GM18507 (cell line): ENCODE results near the gene TUNAR.

Source experiments
- DNase-seq: peaks from one replicate; pipeline ENCODE4 v3.0.0; 2011; ENCODE audit warnings: low read depth; ENCODE audit not compliant: insufficient read length; ENCODE audit errors: extremely low spot score
- FAIRE-seq: peaks from 2 replicates; lab custom pipeline; 2011; peaks lifted over from hg19 to GRCh38; lab: Jason Lieb, UNC

The TUNAR gene

DNA sequence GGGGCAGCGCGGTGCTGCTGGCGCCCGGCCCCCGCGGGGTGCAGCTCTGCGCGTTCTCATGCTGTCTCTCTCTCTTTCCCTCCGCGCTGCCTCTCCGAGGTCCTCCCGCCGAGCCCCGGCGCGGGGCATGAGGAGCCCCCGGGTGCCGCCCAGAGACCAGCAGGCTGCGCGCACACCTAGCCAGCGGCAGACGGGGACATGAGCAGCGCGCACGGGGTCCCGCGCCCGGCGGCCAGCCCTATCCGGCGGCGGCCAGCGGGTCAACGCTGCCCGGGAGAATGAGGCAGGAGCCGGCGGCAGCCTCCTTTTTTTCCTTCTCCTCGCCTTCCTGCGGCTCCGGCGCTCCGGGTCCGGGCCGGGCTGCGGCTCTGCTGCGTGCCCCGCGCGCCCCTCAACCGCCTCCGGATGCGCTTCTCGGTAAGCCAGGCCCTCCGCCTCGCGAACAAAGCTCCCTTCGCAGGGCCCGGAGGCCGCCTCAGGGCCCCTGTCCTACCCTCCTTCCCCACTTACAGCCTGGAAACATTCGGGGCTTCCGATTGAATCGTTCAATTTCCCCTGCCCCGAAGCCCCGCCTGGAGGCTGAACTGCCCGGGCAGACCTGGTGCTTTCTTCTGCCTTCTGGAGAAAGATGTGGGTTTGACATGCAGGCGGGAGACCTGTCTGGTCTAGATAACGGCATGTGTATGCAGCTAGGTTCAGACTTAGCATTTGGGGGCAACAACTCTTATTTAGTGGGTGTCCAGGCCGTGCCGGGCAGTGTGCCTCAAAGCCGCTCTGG lies at the start of gene TUNAR:
TUNAR (plus strand) TSS at position 72 of the 778 bp plus-strand sequence.
- FAIRE-seq (no peak), DNase-seq (no peak)

DNA sequence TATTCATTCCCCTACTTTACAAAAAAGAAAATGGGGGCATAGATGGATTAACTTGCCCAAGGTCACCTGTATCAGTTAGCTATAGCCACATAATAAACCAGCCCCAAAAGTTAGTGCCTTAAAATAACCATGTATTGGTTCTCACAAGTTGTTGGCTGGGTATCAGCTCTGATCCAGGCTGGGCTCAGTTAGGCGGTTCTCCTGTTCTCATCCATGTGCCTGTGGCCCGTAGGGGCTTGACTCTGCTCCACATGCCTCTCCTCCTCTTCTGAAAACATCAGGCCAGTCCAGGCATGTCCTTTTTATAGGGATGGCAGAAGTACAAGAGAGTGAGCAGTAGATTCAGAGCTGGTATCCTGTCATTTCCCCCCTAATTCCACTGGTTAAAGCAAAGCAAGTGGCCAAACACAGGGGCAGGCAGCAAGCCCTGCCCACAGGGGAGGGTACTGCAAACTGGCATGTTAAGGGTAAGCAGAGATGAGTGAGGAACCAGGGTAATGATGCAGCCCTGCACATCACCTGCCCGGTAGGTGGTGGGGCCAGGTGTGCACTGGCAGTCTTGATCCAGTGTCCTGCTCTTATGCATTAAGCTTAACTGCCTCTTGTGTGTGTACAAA lies 47.9 kb upstream of the TUNAR start:
- no peak for FAIRE-seq
- no peak for DNase-seq

DNA sequence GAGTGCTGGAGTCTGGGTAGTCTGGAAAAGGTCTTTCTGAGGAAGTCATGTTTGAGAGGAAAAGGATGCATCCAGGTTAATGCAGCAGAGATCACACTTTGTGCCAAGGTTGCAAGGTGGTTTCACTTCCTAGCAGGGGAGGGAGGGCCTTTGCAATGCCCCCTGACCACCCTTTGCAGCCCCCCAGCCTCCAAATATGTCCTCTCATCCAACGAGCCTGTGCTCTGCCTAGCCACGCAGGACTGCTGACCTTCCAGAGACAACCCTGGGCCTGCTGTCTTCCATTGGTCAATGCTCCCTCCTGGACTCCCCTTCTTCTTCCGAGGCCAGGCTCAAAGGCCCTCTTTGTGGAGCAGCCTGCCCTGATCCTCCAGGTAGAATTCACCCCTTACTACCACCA lies 47.3 kb upstream of the TUNAR start:
- FAIRE-seq: no peak
- DNase-seq: no peak

DNA sequence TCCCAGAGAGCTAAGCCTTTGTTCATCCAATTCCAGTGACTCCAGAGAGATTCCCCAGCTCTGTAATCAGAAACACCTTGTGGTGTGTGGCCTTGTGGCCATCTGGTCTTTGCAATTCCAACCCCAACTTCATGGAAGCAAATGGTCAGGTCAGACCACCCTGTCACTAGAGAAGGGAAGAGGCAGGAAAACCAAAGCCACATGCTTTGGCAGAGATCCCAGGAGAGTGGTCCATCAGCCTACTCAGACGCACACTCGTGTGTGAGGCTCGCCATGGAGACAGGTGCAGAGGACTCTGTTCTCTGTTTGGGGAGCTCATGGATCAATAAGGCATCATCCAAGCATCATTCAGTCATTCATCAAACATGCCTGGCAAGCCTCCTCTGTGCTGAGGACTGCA lies 46.2 kb upstream of the TUNAR start:
- FAIRE-seq (no peak), DNase-seq (no peak)

DNA sequence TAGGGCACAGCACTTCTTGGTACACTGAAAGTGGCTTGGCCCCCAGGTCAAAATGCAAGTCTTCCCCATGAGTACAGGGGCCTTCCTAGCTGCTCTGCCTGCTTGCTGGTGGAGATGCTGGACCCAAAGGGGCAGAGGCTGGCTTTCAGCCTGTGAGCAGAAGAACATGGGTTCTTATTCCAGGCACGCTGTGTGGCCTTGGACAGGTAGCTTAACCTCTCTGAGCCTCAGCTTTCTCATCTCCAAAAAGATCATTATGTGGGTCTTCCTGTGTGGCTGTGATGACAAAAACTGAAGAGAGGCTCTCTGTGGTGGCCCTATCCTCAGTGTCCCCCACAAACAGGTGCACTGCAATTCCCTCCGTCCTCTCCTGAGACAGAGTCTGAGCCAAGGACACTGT lies 45.6 kb upstream of the TUNAR start:
- FAIRE-seq (no peak), DNase-seq (no peak)

DNA sequence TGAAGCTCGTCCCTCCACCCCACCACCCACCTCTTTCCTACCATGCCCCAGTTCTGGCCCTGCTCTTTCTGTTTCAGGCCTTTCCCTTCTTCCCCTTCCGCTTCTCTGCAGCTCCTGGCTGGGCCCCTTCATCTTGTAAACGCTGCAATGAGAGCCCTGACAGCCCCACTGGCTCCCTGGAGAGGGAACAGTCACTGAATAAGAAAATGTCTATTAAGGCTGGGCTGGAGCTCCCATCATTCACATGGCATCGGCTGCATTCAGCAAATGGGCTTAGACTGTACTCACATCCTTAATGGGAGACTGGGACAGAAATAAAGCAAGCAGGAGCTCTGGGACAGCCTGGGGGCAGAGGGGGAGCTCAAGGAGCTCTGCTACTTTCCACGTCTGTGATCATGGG lies 45.2 kb upstream of the TUNAR start:
- DNase-seq (no peak), FAIRE-seq (no peak)

DNA sequence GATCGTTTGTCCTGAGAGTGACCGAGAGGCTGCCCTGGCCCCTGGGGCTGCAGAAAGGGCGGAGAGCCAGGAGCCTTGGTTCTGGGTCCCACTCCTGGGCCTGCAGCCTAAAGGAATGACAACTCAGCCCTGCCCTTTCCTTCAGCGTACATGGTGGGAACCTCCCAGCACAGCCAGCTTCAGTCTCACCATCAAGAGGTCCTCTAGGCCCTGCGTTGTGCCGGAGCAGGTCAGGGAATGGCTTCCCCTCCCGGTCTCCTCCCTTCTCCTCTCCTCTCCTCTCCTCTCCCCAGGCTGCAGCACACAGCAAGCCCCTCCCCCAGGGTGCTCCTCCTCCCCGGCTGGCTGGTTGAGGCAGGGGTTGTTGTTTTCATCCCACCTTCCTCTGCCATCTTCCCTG lies 44.6 kb upstream of the TUNAR start:
- FAIRE-seq: no peak
- DNase-seq: no peak

DNA sequence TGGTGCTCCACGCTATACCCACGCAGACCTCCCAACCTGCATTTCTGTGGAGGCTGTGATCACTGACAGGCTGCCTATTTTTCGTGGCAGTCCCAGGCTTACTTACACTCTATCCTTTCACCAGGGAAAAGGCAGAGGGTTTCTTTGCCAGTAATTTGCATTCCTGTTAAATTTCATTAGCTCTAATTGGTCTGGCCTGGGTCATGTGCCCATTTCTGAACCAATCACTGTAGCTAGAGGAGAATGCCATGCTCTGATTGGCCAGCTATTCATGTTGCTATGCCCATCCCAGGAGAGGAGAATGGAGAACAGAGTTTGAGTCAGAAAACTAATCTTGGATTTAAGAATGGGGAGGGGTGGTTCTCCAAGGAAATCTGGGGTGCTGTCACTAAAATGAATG lies 43.2 kb upstream of the TUNAR start:
- FAIRE-seq: no peak
- DNase-seq: no peak

DNA sequence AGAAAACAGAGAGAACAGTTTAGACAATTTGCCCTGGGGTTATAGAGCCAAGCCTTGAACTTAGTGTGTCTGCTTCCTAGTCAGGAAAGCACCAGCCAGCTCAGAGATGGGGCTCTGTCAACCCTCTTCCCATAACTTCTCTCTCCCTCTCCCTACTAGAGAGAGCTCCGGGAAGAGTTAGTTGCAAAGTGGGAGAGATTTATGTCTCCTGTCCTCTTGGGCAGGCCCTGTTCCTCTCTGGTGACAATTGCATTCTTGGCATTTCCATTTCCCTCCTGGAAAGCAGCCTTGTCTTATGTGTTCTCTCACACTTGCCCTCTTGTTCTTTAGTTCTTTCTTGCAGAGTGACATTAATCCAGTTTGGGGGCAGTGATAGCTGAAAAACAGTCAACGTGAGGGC lies 42.1 kb upstream of the TUNAR start:
- FAIRE-seq: no peak
- no peak for DNase-seq

DNA sequence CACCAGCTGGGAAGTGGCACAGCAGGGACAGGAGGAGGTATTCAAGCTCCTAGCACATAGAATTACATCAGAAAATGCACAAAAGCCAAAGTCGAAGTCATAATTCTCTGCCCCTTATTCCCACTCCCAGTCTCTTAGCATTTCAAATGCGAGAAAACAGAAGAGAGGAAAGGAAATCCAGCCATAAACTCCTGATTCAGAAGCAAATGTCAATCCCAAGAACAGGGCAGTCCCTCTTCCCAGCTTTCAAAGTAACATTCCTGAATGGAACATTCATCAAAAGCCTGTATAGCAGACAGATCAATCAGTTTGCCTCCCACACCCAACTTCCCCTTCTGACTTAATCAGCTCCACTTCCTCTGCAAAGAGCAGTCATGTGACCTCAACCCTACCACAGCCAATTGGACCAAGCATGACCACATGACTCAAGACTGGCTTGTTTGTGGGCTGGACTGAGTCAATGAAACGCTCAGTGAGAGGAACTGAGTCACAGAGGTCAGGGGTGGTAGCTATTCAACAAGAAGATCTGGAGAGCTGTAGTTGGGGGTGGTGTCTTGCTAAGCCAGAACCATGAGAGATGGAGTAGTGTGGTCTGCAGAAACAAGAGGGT lies 41.4 kb upstream of the TUNAR start:
- DNase-seq (no peak), FAIRE-seq (no peak)

DNA sequence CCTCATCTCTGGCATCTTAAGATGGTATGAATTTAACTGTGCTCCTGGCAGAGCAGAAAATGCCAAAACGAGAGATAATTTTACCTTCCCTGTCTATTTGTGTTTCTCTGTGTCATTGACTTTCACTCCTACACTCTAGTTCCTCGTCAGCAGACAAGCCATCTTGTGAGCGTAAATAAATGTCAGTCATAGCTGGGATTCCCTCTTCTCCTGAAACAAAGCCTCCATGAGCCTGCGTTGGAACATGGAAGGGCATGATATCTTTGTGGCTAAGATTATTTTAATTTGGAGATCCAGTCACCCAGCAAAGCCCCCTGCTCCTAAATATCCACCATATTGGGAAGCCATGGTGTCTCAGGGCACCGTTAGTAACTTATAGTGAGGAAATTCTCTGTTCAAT lies 37.8 kb upstream of the TUNAR start:
- no peak for FAIRE-seq
- no peak for DNase-seq

DNA sequence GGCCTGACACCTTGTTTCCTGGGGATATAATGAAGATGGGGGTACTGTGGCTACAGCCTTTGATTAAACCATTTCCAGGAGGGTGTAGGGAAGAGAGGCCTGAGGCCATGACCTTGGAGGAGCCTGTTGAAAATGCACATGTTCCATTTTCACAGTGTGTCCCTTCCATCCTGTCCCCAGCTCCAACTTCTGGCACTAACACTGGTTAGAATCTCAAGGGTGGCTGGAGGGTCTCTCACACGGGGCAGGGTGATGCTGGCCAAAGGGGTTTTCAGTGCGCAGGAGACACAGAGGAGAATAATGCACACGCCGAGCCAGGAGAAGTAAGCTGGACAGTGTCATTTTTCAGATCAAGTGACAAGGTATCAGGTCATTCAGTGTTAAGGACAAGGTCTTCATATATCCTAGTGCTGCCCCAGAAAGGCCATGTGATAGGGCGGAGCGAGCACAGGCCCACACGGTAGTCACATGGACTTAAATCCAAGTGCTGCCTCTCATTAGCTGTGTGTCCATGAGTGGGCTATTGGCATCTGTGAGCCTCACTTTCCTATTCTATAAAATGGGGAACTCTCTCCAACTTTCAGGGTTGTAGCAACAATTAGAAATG lies 36.4 kb upstream of the TUNAR start:
- no peak for FAIRE-seq
- DNase-seq: no peak

DNA sequence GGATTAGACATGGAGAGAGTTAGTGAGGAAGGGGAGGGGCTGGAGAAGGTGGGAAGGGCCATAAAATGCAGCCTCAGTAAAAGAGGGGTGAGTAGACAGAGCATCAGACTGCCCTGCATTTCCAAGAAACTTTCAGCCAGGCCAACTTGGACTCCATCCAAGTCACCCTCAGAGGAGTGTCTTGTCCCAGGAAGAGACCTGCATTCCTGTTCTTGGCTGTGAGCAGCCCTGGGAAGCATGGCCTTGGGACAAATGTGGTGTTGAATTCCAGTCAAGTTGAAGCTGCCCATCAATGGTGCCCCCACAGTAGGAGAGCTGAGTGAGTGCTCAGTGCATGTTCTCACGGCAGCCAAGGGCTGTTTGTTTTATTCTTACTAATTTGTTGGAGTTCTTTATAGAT lies 35.0 kb upstream of the TUNAR start:
- DNase-seq (no peak), FAIRE-seq (no peak)

DNA sequence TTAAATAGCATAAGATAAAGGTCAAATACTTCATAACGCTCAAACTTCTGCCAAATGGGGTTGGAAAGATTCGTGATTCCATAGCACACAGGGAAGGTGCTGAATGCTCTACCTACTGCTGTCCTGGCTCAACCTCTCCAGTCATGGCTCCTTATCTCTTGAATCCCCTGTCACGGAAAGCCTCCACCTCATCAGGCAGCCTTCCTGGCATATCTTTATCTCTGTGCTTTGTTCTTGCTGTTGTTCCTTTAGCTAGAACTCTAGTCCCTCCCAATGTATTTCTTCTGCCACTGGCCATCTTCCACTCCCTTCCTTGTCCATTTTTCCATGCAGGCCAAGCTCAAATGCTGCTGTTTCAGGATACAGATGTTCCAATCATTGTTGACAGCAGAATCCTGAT lies 26.9 kb upstream of the TUNAR start:
- DNase-seq (no peak), FAIRE-seq (no peak)

DNA sequence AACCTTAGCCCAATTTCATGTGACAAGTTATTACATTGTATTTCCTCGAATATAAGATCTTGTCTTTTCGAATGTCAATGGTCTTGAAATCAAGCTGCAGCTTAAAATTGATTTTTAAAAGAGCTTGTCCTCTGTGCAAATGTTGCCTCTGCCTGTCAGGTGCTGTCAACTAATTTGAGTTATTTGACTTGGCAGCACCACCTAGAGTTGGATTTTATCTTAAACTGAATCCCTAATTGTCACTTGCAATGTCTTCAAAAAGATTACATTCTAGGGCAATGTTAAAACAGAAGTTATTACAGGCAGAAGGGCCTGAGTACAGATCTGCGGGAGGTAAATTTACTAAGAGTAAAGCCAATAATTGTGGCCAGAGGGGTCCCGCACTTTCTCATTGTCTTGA lies 26.2 kb upstream of the TUNAR start:
- no peak for FAIRE-seq
- DNase-seq: no peak

DNA sequence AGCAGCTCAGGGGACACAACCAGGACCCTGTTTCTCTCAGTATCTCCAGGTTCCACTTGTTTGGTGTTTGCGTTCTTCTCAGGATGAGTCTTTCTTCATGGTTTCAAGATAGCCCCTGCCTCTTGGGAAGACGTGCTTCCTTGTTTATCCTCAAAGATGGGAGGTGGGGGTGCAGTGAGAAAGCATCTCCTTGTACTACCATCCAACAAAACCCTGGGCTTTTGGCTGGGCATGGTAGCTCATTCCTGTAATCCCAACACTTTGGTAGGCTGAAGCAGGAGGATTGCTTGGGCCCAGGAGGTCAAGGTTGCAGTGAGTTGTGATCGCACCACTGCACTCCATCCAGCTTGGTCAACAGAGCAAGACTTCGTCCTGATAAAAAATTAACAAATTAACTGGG lies 21.0 kb upstream of the TUNAR start:
- FAIRE-seq: no peak
- no peak for DNase-seq

DNA sequence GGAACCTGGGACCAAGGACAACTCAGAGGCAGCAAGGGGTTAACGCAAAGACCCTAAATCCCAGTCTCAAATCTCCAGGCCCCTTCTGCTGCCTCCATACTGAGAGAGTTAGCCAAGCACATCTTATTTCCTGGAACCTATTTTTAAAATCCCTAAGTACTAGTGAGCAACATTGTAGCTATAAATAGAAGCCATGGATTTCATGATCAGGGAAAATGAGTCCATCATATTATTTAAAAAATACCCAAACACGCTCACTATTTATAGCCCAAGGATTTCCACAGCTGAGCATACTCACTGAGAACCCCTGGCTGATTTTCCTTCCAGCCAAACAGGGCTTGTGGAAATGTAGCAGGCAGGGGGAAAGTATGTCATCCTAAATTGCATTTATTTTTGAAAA lies 19.4 kb upstream of the TUNAR start:
- FAIRE-seq (no peak), DNase-seq (no peak)

DNA sequence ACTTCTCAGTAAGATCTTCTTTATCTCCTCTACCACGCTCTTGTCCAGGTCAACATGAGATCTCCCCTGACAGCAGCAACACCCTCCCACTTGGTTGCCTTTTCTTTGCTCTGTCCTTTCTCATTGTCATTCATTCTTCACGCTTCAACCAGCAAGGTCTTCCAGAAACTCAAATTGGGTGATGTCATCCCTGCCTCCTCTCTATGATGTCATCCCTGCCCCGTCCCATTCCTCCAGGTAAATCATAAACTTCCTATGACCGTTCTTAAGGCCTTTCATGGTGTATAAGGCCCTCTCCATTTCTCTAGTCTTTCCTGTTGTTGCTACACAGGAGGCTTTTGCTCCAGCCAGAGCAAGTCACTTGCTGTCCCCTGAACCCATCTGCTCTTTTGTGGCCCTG lies 17.7 kb upstream of the TUNAR start:
- FAIRE-seq (no peak), DNase-seq (no peak)

DNA sequence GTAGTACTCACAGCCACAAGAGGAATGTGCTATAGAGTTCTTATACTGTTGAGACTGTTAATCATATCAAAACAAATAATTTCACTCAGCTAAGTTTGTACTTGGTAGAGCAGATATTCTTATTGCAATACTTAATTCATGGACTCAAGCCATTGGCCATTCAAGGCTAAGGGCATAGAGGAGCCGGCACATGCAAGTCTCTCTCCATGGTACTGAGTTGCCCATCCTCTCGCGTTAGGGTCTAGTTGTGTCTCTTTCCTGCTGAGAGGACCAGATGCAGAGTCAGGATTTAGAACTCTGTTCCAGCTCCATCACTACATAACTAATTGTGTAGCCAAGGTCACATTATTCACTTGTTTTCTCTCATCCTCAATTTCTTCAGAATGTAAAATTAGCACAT lies 14.4 kb upstream of the TUNAR start:
- DNase-seq (no peak), FAIRE-seq (no peak)

DNA sequence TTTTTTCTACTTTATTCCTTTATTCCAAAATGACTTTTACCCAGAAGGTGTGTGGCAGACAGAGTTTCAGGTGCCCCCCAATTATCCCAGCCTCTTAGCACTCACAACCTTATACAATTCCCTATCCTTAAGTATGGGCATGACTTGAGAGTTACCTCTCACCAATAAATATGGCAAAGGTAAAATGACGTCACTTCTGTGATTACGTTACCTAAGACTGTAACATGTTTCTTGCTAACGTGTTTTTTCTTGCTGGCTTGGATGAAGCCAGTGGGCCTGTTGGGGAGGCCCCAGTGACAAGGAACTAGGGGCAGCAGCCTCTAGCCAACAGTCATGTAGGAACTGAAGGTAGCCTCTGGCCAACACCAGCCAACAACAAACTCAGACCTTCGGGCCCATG lies 13.3 kb upstream of the TUNAR start:
- DNase-seq: no peak
- FAIRE-seq: no peak

DNA sequence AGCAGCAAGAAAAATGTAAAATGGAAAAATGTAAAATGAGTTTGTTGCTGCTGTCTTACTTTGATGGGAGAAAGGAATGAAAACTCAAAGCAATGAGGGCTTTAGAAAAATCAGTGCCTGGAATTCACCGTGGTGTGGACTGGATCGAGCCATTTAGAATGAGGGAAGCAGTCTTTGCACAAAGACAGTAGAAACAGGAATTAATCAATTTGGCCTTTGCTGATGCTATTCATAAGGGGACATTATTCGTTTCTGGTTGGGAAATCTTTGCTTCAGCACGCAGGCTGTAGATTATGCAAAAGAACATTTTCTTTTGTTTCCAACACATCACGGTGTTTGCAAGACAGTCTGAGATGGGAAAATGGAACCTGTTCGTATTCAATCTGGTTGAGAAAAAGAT lies 6.9 kb upstream of the TUNAR start:
- FAIRE-seq: no peak

More for the DNA sequence above, 6.9 kb upstream of the TUNAR start:
- no peak for DNase-seq
